Measurements from ENCODE around the gene HMCN1.

The HMCN1 gene

DNA sequence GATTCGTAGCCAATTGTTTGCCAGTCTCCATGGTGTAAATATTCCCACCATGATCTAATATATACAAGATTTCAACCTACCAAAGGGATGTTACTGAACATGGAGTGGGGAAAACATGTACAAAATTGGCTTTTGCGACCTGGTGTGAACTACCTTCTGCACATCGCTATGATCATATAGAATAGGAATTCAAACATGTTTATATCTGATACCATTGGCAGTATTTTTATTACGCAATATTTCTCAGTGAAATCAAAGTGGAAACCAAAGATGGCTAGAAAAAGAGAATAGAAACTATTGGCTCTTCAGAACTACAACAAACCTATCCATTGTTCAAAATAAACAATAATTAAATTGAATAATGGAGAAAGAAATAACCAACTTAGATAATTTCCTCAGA lies 355.7 kb downstream of the HMCN1 start:
- TF ChIP-seq, protein P1, sequence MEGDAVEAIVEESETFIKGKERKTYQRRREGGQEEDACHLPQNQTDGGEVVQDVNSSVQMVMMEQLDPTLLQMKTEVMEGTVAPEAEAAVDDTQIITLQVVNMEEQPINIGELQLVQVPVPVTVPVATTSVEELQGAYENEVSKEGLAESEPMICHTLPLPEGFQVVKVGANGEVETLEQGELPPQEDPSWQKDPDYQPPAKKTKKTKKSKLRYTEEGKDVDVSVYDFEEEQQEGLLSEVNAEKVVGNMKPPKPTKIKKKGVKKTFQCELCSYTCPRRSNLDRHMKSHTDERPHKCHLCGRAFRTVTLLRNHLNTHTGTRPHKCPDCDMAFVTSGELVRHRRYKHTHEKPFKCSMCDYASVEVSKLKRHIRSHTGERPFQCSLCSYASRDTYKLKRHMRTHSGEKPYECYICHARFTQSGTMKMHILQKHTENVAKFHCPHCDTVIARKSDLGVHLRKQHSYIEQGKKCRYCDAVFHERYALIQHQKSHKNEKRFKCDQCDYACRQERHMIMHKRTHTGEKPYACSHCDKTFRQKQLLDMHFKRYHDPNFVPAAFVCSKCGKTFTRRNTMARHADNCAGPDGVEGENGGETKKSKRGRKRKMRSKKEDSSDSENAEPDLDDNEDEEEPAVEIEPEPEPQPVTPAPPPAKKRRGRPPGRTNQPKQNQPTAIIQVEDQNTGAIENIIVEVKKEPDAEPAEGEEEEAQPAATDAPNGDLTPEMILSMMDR (conservative IDR thresholded peaks at IDR 0.05) = no peak
- no peak for TF ChIP-seq ZFX (IDR thresholded peaks at IDR 0.05)

DNA sequence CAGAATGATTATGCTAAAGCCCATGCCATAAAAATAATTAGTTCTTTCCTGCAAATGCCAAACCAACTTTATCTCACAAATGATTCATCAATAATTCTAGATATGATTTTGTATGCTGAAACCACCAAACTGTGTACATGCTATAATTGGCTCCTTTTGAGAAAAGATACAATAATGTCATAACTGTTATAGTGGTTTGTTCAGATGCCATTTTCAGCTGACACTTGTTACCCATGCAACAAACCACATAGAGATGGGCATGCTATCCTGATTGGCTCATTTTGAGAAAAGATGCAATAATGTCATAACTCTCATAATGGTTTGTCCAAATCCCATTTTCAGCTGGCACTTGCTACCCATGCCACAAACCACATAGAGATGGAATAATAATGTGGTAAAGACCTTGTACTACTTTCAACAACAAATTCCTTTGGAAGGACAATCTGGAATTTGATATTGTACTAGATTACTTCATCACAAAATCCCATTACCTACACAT lies 357.1 kb downstream of the HMCN1 start:
- TF ChIP-seq, protein P1 (conservative IDR thresholded peaks at IDR 0.05) = no peak
- TF ChIP-seq ZFX (IDR thresholded peaks at IDR 0.05) = no peak
- H3K27ac ChIP-seq = no peak overlapping the region

More for the DNA sequence above, 355.7 kb downstream of the HMCN1 start:
- H3K27ac ChIP-seq = no peak overlapping the region

DNA sequence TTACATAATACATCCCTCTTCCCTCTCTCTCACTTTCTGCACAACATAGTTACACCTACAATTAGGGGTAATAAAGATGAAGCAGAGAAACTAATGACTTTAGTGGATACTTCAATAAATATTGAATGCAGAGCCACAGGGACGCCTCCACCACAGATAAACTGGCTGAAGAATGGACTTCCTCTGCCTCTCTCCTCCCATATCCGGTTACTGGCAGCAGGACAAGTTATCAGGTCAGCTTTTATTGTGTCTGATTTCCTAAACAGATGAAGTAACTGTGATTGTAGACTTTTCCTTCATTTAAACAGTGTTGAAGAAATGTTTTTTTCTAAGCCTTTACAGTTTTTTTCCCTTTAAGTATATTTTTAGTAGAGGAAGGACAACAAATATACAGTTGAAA lies 359.2 kb downstream of the HMCN1 start:
- H3K27ac ChIP-seq = no peak overlapping the region

DNA sequence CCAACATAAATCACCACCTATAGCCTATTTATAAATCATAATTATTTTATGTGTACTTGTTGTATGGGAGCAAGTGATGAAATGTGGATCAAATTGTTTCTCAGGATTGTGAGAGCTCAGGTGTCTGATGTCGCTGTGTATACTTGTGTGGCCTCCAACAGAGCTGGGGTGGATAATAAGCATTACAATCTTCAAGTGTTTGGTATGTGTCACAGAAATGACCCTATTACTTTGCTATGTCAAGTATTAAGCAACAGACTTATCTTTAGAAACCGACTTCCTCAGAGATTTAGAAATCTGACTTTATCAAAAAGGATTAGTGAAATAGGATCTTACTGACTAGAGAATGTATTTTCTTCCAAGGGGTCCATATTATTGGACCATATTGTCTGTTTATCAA lies 360.0 kb downstream of the HMCN1 start:
- no peak overlapping the region for H3K27ac ChIP-seq
- TF ChIP-seq, protein P1 (conservative IDR thresholded peaks at IDR 0.05) = no peak
- TF ChIP-seq ZFX (IDR thresholded peaks at IDR 0.05) = no peak

More for the DNA sequence above, 359.2 kb downstream of the HMCN1 start:
- TF ChIP-seq ZFX (IDR thresholded peaks at IDR 0.05) = no peak
- TF ChIP-seq, protein P1 (conservative IDR thresholded peaks at IDR 0.05) = no peak

DNA sequence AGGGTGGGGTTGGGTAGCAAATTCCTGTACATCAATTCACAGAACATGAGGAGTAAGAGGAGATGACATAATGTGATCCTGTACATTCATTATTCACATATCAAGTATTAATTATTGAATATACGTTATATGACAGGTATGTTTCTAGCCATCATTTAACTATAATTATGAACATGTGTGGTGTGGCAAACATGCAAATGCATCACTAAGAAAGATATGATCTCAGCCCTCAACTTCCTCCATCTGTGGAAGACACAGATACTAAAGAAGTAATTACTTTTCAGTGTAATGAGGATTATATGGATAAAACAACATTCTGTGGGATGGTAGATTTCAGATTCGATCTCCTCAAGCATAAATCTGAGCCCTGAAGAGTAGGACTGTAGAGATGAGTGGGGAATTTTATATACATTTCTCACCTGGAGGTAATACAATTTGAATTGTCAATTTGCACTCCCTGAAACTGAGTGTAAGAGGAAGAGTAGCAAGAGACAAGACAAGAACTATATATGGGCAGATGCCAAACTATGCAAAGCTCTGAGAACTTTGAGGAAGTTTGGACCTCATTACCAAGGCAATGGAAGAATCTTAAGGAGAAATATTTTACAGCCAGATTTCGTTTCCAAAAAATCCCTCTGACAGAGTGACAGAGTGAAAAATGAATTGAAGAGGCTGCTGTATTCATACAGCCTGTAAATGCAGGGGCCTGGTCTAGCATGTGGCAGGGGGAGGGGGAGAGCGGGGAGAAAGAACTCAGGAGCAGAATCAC lies 365.3 kb downstream of the HMCN1 start:
- H3K27ac ChIP-seq = no peak overlapping the region
- no peak for TF ChIP-seq ZFX (IDR thresholded peaks at IDR 0.05)
- TF ChIP-seq, protein P1 (conservative IDR thresholded peaks at IDR 0.05) = no peak

DNA sequence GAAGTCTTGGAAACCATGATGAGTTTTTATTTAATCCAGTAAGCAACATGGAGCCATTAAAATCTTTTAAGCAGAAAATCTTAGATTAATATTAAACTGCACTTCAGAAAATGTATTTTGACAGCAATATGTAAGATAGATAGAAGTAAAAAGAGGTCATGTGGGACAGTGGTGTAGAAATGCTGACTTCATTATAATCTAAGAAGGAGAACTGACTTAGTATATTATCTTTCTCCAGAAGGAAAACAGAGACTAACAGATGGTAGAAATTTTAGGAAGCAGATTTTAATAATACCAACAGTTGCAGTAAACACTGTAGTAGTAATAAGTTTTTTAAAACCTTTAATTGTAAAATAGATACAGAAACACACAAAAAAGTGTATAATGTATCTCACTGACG lies 367.9 kb downstream of the HMCN1 start:
- TF ChIP-seq, protein P1 (conservative IDR thresholded peaks at IDR 0.05) = no peak
- H3K27ac ChIP-seq = no peak overlapping the region

DNA sequence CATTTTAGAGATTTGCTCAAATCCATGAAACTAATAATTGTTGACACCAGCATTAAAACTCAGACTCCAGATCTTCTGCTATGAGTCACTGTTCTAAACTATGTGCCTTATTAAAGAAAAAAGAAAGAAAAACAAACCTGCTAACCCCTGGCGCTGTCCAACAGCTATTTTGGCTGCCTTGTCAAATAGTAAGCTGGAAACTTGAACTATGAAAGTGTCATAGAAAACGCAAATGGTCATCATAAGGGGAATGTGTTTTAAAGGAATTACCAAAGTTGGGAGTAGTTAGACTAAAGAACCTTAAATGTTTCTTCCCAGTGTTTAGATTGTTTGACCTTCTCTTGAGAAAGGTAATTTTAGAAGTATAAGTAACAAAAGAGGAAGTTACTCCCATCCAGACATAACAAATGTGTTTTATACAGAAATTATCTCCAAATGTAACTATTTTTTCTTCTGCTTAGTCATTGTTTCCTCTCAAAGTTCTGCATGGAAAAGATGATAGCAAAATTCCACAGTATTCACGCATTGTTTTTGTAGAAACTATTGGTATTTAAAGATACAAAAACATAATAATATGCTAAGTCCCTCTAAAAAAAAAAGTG lies 368.5 kb downstream of the HMCN1 start:
- TF ChIP-seq ZFX (IDR thresholded peaks at IDR 0.05) = no peak
- TF ChIP-seq, protein P1 (conservative IDR thresholded peaks at IDR 0.05) = no peak

More for the DNA sequence above, 368.5 kb downstream of the HMCN1 start:
- no peak overlapping the region for H3K27ac ChIP-seq

Measured in C4-2B (cell line).